ENCODE measurements around the gene CAMKK1. TPM values are rescaled to one million over a fixed set of nuclear protein-coding genes. Genes with fewer than 3 reads are reported as not detected.
A peak's percentile ranks its signal among the peaks of the same experiment; 100 is the strongest.

CAMKK1 gene
- total and polyA plus RNA-seq, 2 of the 4 experiments (the other 2 are of a cell fraction): 4.1 to 8.2 TPM

- no TSS peak for BruUV-seq (replicated peaks)
- Histone ChIP-seq H3K4me3 (ENCODE audit: insufficient read depth, low read depth, low read length) (no peak overlapping the region), H2AFZ (replicated peaks; ENCODE audit: low read length, poor library complexity) (no peak overlapping the region), H4K20me1 (ENCODE audit: insufficient read depth, low read length) (no peaks in the 10 kb centered on the region), H3K56ac (ENCODE audit: extremely low read depth, insufficient read depth, low read length) (no peak overlapping the region), H3K18ac (ENCODE audit: low read depth, low read length) (no peak overlapping the region), H2BK15ac (ENCODE audit: low read depth, low read length) (no peak overlapping the region), H3K4me2 (ENCODE audit: low read depth, low read length) (no peak overlapping the region), H2BK120ac (ENCODE audit: low read depth, low read length) (no peak overlapping the region), H3K4ac (ENCODE audit: low read depth, low read length) (no peak overlapping the region), H2BK20ac (ENCODE audit: low read depth, low read length) (no peak overlapping the region), H3K9ac (ENCODE audit: low read depth, low read length) (no peak overlapping the region), H2BK5ac (ENCODE audit: low read depth, low read length, poor library complexity, severe bottlenecking) (no peak overlapping the region), H3K9me1 (ENCODE audit: insufficient read depth, low read length) (peaks cover 3% of the 10 kb centered on the region; the same call in 1 of the 2 replicates), H2AK9ac (replicated peaks; ENCODE audit: low read depth, low read length, poor library complexity) (peak overlapping the region; percentile 15), H4K5ac (ENCODE audit: low read depth, low read length) (no peak overlapping the region), H3K79me1 (ENCODE audit: low read depth in 1 of 2, low read length in 2 of 2) (peaks cover 6 to 7% of the 10 kb centered on the region in 2 experiments; a peak in 2 of 4 replicates), H3K4me1 (ENCODE audit: control insufficient read depth, insufficient read depth, low read length) (no peaks in the 10 kb centered on the region), H3K9me3 (ENCODE audit: control insufficient read depth, insufficient read depth, low read length) (no peaks in the 10 kb centered on the region), H4K8ac (ENCODE audit: low read depth in 2 of 2, low read length in 2 of 2) (no peak overlapping the region), H2AK5ac (ENCODE audit: low read depth, low read length) (no peak overlapping the region), H3K27ac (ENCODE audit: insufficient read depth, low read length) (no peak overlapping the region), H3K14ac (replicated peaks; ENCODE audit: low read depth, low read length) (no peak overlapping the region), H3K27me3 (ENCODE audit: control insufficient read depth, insufficient read depth, low read length) (no peaks in the 10 kb centered on the region), H3K23ac (ENCODE audit: low read depth, low read length) (no peak overlapping the region), H4K91ac (ENCODE audit: insufficient read depth, low read depth, low read length) (no peak overlapping the region), H3K36me3 (ENCODE audit: control insufficient read depth, insufficient read depth, low read length) (peaks cover 46% of the 10 kb centered on the region)
- DNase-seq: no peak
- dilution Hi-C loops (cut with HindIII; ENCODE audit: low sequenced_read_pairs, unreplicated experiment): no loop called here
- intact Hi-C loops (cut with micrococcal nuclease): no loop called here
- TF ChIP-seq CHD1 (IDR thresholded peaks at IDR 0.05; ENCODE audit: low read depth, low read length) (no peak), SMC3 (IDR thresholded peaks at IDR 0.05; ENCODE audit: low read depth, low read length) (no peak), POLR2A (IDR thresholded peaks at IDR 0.05; ENCODE audit: low read depth, low read length) (no peak)
- CTCF ChIA-PET: no interaction called here
- in situ Hi-C loops (cut with MboI; ENCODE audit: low sequenced_read_pairs): loop anchor here (25.0 kb wide), 1 partner anchor 781 kb away; no protein-coding TSS in a partner anchor
- 57% methylated on average over 3 of the region's 6 CpGs; no CpG with 5 or more reads in 1 of the 2 experiments for WGBS, 2 experiments (ENCODE audit: extremely low coverage in 2 of 2, insufficient read length in 1 of 2)
- POLR2A ChIA-PET (ENCODE audit: unreplicated experiment): no interaction called here
- ATAC-seq (ENCODE audit: low read depth): no peak
Measured at GRCh38 chr17:3818786-3819185, 74.1 kb downstream of the CAMKK1 start.
